Measurements from ENCODE around the gene RGS18. TPM values are rescaled to one million over a fixed set of nuclear protein-coding genes. Genes with fewer than 3 reads are reported as not detected.

RGS18 gene
- 0.11 and 0.55 TPM in 2 replicates for total RNA-seq

GRCh38 chr1:192158181-192158580, at the start of gene RGS18:
TSS of gene RGS18 (plus strand) at chr1:192158462. CDS start at chr1:192158638, 176 bp downstream.

Other genes with a start within 250 kb of the RGS18 start
- gene RGS21, start 158.5 kb downstream of the RGS18 start, total RNA-seq: not detected in 2 replicates